CD4-positive, alpha-beta T cell treated with Interleukin-1 beta for 1 hour (primary cell): ENCODE data around the gene TRAPPC10.
"Not testable (repeated sequence)": the region's sequence is repeated elsewhere in the genome, so short reads cannot be mapped to it uniquely, and the experiment has no call there.

Experiments
- DNase-seq, 2 donors: peaks; one replicate each; pipeline ENCODE4 v3.0.0-alpha.2; 2020 to 2022

The TRAPPC10 gene

GRCh38 chr21:44154816-44155230, 142.7 kb downstream of the TRAPPC10 start:
- DNase-seq, result not testable (repeated sequence)

GRCh38 chr21:44155231-44155993, 143.3 kb downstream of the TRAPPC10 start:
- DNase-seq, result not testable (repeated sequence)

- not testable (repeated sequence) for DNase-seq
These were observed 143.9 kb downstream of the TRAPPC10 start for GRCh38 chr21:44155994-44156380.
